HG03039 (cell line): ENCODE measurements around the gene EEPD1.
"Not testable (repeated sequence)": the region's sequence is repeated elsewhere in the genome, so short reads cannot be mapped to it uniquely, and the experiment has no call there.

ENCODE experiments used
- ATAC-seq: cut with Tn5 transposase; IDR thresholded peaks from one replicate; pipeline ENCODE4 v1.9.1; 2021; ENCODE audit warnings: mild to moderate bottlenecking, moderate library complexity; ENCODE audit not compliant: unreplicated experiment

The EEPD1 gene

GRCh38 chr7:36312915-36313334 lies 159.9 kb downstream of the EEPD1 start:
- no peak for ATAC-seq

GRCh38 chr7:36313607-36314006 lies 160.6 kb downstream of the EEPD1 start:
- no peak for ATAC-seq

GRCh38 chr7:36314491-36314890 lies 161.4 kb downstream of the EEPD1 start:
- ATAC-seq: no peak

- no peak for ATAC-seq
Measured at GRCh38 chr7:36315309-36315944, 162.4 kb downstream of the EEPD1 start.

- no peak for ATAC-seq
Measured at GRCh38 chr7:36316319-36316718, 163.3 kb downstream of the EEPD1 start.

- ATAC-seq: no peak
Measured at GRCh38 chr7:36317276-36317675, 164.2 kb downstream of the EEPD1 start.

GRCh38 chr7:36318116-36318515 lies 165.1 kb downstream of the EEPD1 start:
- no peak for ATAC-seq

GRCh38 chr7:36321284-36321683 lies 168.2 kb downstream of the EEPD1 start:
- not testable (repeated sequence) for ATAC-seq

- no peak for ATAC-seq
Measured at GRCh38 chr7:36336390-36336789, 183.3 kb downstream of the EEPD1 start.

- no peak for ATAC-seq
Measured at GRCh38 chr7:36338256-36338655, 185.2 kb downstream of the EEPD1 start.

GRCh38 chr7:36343548-36343947 lies 190.5 kb downstream of the EEPD1 start:
- ATAC-seq: no peak

GRCh38 chr7:36344622-36345021 lies 191.6 kb downstream of the EEPD1 start:
- no peak for ATAC-seq

GRCh38 chr7:36346260-36346831 lies 193.3 kb downstream of the EEPD1 start:
- ATAC-seq: no peak

- no peak for ATAC-seq
Measured at GRCh38 chr7:36348256-36348655, 195.2 kb downstream of the EEPD1 start.

GRCh38 chr7:36348771-36349170 lies 195.7 kb downstream of the EEPD1 start:
- no peak for ATAC-seq

- ATAC-seq: no peak
Measured at GRCh38 chr7:36349626-36350025, 196.6 kb downstream of the EEPD1 start.
